Suppressor macrophage (primary cell): Measurements from ENCODE around the gene PLRG1.
A peak's percentile ranks its signal among the peaks of the same experiment; 100 is the strongest.

ENCODE experiments used
- DNase-seq, 4 experiments: peaks; one replicate each; pipeline ENCODE4 v3.0.0-alpha.2; 2020 to 2022

PLRG1 gene

GRCh38 chr4:154573190-154573870, 23.1 kb upstream of the PLRG1 start:
- DNase-seq, result no peak

DNA sequence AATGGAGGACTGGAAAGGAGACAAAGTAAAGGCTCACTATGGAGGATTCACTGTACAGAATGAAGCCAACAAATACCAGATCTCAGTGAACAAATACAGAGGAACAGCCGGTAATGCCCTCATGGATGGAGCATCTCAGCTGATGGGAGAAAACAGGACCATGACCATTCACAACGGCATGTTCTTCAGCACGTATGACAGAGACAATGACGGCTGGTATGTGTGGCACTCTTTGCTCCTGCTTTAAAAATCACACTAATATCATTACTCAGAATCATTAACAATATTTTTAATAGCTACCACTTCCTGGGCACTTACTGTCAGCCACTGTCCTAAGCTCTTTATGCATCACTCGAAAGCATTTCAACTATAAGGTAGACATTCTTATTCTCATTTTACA, 19.4 kb upstream of the PLRG1 start:
- DNase-seq, result no peak

DNA sequence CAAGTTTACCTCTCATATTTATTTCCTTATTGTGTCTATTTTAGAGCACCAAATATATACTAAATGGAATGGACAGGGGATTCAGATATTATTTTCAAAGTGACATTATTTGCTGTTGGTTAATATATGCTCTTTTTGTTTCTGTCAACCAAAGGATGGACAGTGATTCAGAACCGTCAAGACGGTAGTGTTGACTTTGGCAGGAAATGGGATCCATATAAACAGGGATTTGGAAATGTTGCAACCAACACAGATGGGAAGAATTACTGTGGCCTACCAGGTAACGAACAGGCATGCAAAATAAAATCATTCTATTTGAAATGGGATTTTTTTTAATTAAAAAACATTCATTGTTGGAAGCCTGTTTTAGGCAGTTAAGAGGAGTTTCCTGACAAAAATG, 18.8 kb upstream of the PLRG1 start:
- DNase-seq, result no peak

- no peak for DNase-seq
Measured at GRCh38 chr4:154566639-154567204, 16.5 kb upstream of the PLRG1 start.

- DNase-seq, result no peak
Measured at GRCh38 chr4:154565704-154566103, 15.5 kb upstream of the PLRG1 start.

GRCh38 chr4:154564311-154564710, 14.1 kb upstream of the PLRG1 start:
- no peak for DNase-seq

- no peak for DNase-seq
Measured at GRCh38 chr4:154562697-154563254, 12.6 kb upstream of the PLRG1 start, which contains the start of gene FGB. FGB (plus strand) TSS chr4:154563011; CDS start chr4:154563019, 8 bp downstream.

DNA sequence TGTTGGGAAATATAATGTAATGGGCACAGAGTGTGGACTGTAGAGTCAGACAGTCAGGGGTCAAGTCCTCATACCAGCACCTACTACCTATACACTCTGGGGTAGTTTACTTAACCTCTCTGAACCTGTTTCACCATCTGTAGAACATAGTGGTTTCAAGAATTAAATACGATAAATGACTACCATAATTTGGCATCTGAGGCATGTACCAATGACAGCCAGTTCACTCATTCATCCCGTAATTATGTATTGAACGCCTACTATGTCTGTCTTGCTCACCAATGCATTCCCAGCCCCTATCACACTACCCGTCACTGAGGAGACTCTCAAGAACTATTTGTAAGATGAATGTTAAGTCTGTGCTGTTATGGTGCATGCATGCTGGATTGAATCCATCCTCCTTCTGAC, 10.6 kb upstream of the PLRG1 start:
- no peak for DNase-seq

- no peak for DNase-seq
Measured at GRCh38 chr4:154560419-154560801, 10.2 kb upstream of the PLRG1 start.

DNA sequence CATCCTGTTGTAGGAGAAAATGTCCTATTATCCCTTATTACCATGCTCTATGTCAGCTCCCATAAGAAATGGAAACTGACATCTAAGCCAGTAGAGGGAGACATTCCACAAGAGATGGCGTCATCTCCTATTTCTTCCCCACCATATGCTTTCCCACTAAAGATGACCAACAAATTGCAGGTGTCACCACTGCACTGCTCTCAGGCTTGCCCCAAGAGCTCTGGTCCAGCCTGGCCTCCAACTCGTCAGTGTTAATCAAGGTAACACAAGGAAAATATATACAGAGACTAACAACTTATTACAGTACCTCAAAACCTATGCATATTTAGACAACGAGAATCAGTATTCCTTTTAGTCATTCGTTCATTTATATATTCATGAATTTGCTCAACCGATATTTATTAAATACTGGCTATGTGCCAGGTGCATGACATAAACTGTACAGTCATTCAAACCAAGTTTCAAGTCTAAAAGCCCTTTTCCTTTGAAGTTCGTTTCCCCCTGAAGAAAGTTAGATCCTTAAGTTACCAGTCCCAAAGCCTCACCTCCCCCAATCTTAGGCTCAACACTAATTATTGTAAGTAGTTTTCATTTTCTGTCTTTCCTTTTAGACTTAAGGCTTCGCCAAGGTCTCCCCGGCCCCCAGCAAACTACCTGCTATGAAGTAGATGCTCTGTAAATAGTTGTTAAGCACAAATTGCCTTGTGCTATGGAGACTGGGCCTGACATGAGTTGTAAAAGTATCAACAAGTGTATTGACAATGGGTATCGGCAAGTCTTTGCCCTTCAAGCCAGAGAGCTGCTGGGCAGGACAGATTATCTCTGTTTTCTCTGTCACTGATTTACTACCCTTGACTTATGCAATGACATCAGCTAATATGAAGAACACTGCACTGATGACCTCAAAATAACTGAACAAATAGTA, 9.6 kb upstream of the PLRG1 start:
- DNase-seq, result peak; percentile 11 to 53 (median 38)

GRCh38 chr4:154559141-154559493, 8.9 kb upstream of the PLRG1 start:
- no peak for DNase-seq

DNA sequence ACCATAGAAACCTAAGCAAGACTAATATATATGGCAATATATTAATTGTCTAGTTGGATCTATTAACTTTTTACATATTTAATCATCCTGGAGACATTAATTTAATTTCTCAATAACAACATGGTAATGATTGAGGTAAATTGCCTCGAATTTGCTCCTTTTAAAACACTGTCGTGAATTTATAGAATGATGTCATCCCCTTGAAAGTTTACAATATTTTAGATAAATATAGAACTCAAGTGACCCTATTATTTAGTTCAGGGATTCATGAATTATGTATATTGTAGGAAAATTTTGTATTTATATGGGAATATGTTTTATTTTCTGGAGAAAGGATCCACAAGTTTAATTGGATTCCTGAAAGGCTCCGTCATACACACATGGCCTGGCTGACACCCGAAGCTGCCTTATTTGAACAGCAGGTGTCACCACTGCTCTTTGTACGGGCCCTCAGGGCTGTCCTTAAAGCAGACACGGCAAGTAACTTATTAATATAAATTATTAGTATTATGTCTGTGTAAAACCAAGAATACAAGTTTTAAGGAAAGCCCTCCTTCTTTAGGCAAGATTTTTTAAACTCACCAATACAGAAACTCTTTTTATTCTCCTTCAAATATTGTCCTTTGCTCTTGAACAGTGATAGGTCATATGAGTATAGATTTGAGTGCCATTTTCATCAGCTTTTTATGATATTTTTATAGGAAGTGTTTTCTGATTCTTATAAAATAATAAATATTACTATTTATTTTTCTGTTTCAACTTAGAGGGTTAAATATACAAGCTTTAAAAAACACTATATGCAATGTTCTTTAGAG, 1.9 kb upstream of the PLRG1 start:
- peak; percentile 72 to 86 (median 83) for DNase-seq

GRCh38 chr4:154545689-154546088, 4.5 kb downstream of the PLRG1 start:
- no peak for DNase-seq

- DNase-seq, result no peak
Measured at GRCh38 chr4:154542271-154542879, 7.8 kb downstream of the PLRG1 start.

GRCh38 chr4:154534296-154534695, 15.9 kb downstream of the PLRG1 start:
- no peak for DNase-seq

GRCh38 chr4:154529728-154530519, 20.3 kb downstream of the PLRG1 start:
- no peak for DNase-seq

GRCh38 chr4:154528869-154529268, 21.3 kb downstream of the PLRG1 start:
- peak in 2 of 4 experiments; percentile 6 to 7 for DNase-seq

DNA sequence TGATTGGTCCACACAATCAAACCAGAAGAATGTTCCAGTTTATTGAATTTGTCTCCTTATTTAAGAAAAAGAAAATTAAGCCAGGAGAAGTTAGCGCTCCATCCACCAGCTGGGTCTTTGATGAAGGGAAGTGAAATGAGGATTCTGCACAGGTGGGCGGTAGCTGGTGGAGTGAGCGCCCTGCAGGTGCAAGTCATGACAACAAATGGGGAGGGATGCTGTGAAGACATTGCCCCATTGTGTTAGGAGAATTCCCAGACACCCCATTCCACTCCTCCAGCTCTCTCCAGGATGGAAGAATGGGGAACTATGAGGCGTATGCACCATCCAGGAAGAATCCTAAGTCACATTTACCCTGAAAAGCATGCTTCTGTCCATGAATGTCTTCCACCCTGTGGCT, 22.9 kb downstream of the PLRG1 start:
- no peak for DNase-seq

- DNase-seq, result no peak
Measured at GRCh38 chr4:154526151-154526550, 24.0 kb downstream of the PLRG1 start.

DNA sequence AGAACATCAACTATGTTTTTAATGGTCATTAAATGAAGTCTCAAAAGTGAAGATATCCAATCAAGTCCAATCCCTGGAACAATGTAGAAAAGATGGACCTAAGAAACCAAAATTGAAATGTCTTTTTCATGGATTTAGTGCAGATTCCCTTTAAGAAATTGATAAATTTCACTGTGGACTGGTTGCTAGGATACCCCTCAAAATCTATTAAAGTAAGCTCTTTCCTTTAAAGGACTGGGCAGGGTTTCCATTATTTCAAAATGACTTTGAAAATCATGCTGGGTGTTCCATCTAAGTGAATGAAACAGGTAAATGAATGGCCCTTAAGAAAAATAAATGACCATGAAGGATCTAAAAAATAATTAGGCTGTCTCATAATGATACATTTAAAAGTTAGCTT, 28.6 kb downstream of the PLRG1 start:
- no peak for DNase-seq

DNA sequence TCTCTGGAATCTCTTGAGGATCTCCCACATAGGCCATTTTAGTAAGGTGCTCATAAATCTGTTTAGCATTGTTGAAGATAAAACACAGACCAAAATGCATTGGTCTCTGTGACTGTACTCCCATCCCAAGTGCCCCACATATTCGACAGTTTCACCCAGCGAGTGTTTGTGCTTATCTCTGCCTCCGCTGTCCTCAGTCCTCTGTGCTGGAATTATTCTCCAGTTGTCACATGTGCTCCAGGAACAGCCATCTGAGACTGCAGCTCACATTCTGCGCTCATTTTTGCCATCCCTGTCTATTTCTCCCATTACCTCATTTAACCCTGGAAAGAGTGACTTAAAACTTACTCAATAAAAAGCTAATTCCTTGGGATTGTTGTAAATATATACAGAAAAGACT, 31.0 kb downstream of the PLRG1 start:
- DNase-seq, result no peak
